Measurements from ENCODE around the gene NPHS2.
"Not testable (repeated sequence)": the region's sequence is repeated elsewhere in the genome, so short reads cannot be mapped to it uniquely, and the experiment has no call there.

NPHS2 gene

GRCh38 chr1:179545321-179545720 is 30.4 kb downstream of the NPHS2 start:
- DNase-seq = no peak

- no peak for DNase-seq
These were observed 34.0 kb downstream of the NPHS2 start for GRCh38 chr1:179541774-179542173.

GRCh38 chr1:179530352-179530751 is 45.4 kb downstream of the NPHS2 start:
- no peak for DNase-seq

- DNase-seq = no peak
These were observed 46.1 kb downstream of the NPHS2 start for GRCh38 chr1:179529482-179530195.

GRCh38 chr1:179518544-179518943 is 57.2 kb downstream of the NPHS2 start:
- DNase-seq = not testable (repeated sequence)

GRCh38 chr1:179516976-179517705 is 58.6 kb downstream of the NPHS2 start:
- no peak for DNase-seq

- DNase-seq = no peak
These were observed 65.7 kb downstream of the NPHS2 start for GRCh38 chr1:179510038-179510437.

GRCh38 chr1:179509384-179509783 is 66.4 kb downstream of the NPHS2 start:
- no peak for DNase-seq

- DNase-seq = no peak
These were observed 69.5 kb downstream of the NPHS2 start for GRCh38 chr1:179506199-179506598.

Data from CD4-positive, alpha-beta T cell treated with Interleukin-21 for 1 hour (primary cell).